ENCODE measurements around the gene PAIP2B. TPM values are rescaled to one million over a fixed set of nuclear protein-coding genes. Genes with fewer than 3 reads are reported as not detected.

The PAIP2B gene
- total RNA-seq, 1 donor from 2014 or later, result 25.1 TPM

DNA sequence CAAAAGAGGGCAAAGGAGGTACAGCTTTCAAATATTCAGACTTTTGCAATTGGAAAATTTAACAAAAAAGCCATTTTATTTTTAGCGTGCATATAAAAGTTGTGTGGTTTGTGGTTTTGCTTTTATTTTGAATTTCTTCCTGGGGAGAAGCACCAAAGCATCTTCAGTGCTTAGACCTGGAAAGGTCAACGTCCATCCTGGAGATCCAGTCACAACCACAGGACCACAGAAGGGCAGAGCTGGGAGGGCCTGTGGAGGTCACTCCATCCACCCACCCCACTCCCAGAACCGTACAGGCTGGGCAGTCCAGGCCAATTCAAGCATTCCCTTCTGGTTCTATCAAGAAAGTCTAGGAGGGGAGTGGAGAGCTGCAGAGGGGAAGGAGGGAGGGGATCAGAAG lies 52.7 kb downstream of the PAIP2B start:
- no peak for DNase-seq (ENCODE audit: low spot score, unreplicated experiment)
- Mint-ChIP-seq H3K9me3 (ENCODE audit: low read depth) (no peaks in the 10 kb centered on the region), H3K4me1 (ENCODE audit: low read depth) (no peaks in the 10 kb centered on the region), H3K4me3 (ENCODE audit: low read depth) (no peak overlapping the region), H3K27me3 (peaks cover 3% of the 10 kb centered on the region), H3K27ac (no peak overlapping the region), H3K36me3 (ENCODE audit: insufficient read depth) (no peaks in the 10 kb centered on the region)
- TF ChIP-seq, protein P1, sequence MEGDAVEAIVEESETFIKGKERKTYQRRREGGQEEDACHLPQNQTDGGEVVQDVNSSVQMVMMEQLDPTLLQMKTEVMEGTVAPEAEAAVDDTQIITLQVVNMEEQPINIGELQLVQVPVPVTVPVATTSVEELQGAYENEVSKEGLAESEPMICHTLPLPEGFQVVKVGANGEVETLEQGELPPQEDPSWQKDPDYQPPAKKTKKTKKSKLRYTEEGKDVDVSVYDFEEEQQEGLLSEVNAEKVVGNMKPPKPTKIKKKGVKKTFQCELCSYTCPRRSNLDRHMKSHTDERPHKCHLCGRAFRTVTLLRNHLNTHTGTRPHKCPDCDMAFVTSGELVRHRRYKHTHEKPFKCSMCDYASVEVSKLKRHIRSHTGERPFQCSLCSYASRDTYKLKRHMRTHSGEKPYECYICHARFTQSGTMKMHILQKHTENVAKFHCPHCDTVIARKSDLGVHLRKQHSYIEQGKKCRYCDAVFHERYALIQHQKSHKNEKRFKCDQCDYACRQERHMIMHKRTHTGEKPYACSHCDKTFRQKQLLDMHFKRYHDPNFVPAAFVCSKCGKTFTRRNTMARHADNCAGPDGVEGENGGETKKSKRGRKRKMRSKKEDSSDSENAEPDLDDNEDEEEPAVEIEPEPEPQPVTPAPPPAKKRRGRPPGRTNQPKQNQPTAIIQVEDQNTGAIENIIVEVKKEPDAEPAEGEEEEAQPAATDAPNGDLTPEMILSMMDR (IDR thresholded peaks at IDR 0.05; ENCODE audit: unreplicated experiment), result no peak

DNA sequence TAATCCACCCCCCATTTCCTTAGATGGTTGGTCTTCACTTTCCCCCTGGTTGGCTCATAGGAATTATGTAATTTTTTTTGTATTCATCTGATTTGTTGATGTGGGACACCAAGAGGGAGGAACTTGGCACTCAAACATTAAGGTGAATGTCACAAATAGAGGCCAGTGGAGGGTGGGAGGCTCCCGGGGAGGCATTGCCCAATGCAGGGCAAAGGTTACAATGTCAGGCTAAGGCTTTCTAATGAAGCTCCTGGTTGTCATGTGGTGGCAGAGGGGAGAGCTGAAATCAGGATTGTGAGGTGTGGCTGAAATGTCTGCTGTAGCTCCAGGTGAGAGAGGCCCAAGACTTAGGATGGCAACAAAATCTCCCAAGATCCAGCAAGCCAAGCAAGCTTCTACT lies 53.8 kb downstream of the PAIP2B start:
- no peaks in the 10 kb centered on the region for H3K36me3 Mint-ChIP-seq (ENCODE audit: insufficient read depth)
- no peak for DNase-seq (ENCODE audit: low spot score, unreplicated experiment)
- TF ChIP-seq, protein P1 (IDR thresholded peaks at IDR 0.05; ENCODE audit: unreplicated experiment), result no peak
- peaks cover 3% of the 10 kb centered on the region for H3K27me3 Mint-ChIP-seq
- H3K9me3 Mint-ChIP-seq (ENCODE audit: low read depth), result no peaks in the 10 kb centered on the region
- no peaks in the 10 kb centered on the region for H3K4me1 Mint-ChIP-seq (ENCODE audit: low read depth)
- no peak overlapping the region for H3K4me3 Mint-ChIP-seq (ENCODE audit: low read depth)
- no peak overlapping the region for H3K27ac Mint-ChIP-seq

DNA sequence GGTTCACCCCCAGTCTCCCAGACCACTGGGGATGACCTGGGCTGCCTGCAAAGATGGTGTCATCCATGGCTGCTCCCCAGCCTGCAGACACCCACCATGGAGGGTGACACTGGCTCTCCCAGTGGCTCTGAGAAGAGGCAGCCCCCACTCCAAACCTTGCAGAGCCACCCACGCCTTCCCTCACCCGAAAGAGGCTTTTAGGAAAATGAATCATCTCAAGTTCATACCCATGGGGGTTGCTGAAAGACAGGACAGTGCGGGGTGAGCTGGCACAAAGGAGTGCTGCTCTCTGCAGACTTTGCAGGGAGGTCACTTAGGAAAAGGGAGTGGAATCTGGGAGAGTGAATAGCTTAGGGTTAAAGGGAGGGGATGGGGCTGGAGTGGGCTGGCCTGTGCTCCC lies 60.1 kb downstream of the PAIP2B start:
- Mint-ChIP-seq H3K27me3 (peaks cover 31% of the 10 kb centered on the region), H3K4me3 (ENCODE audit: low read depth) (no peak overlapping the region), H3K4me1 (ENCODE audit: low read depth) (peaks cover 4% of the 10 kb centered on the region), H3K9me3 (ENCODE audit: low read depth) (no peaks in the 10 kb centered on the region), H3K27ac (no peak overlapping the region), H3K36me3 (ENCODE audit: insufficient read depth) (no peaks in the 10 kb centered on the region)
- no peak for DNase-seq (ENCODE audit: low spot score, unreplicated experiment)
- TF ChIP-seq, protein P1 (IDR thresholded peaks at IDR 0.05; ENCODE audit: unreplicated experiment), result no peak

DNA sequence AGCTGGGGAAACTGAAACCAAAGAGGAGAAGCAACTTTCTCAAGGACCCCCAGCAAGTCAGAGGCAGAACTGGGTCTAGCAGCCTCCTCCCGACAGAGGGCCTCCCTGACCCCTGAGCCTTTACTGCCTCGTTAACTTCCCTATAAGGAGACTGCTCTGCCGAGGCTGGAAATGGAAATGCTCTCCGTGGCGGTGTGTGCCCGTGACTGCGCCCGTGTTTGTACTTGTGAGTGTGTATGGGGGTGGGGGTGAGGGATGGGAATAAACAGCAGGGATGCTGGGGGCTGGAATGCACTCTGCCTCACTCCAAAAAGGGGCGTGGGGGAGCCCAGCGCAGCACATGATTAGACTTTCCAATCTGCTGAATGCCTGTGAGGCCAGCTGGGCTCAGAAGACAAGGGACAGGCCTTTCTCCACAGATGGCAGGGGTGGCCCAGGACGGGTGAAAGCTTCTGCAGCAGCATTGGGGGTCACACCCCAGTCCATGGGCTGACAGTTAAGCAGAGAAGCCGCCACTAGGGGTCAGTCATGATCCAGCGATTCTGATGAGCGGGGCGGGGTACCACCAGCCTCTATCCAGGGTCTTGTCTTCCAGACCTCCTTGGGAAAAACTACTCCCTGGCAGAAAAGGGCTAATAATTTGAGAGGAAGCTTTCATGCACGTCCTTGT lies 69.6 kb downstream of the PAIP2B start:
- Mint-ChIP-seq H3K4me1 (ENCODE audit: low read depth) (no peaks in the 10 kb centered on the region), H3K27ac (no peak overlapping the region), H3K27me3 (peaks cover 25% of the 10 kb centered on the region), H3K36me3 (ENCODE audit: insufficient read depth) (no peaks in the 10 kb centered on the region), H3K9me3 (ENCODE audit: low read depth) (no peaks in the 10 kb centered on the region), H3K4me3 (ENCODE audit: low read depth) (no peak overlapping the region)
- TF ChIP-seq, protein P1 (IDR thresholded peaks at IDR 0.05; ENCODE audit: unreplicated experiment), result peak; percentile 75
- DNase-seq (ENCODE audit: low spot score, unreplicated experiment), result peak; percentile 65

DNA sequence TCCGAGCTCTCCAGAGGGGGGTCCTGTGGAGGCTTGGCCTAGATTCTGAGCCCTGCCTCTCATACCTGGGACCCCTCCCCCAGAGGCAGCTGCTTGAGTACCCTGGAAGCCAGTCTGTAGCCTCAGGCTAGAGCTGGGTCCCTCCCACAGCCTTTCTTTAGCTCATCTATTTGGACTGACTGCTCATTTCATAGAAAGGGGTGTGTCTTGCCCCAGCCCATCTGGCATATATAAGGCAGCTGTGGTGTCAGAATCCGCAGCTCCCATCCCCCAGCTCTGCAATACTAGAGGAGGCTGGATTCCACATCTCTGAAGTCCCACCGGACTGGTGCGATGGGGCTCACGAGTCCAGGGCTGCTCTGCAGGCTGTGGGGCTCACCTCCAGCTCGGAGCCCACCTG lies 70.3 kb downstream of the PAIP2B start:
- Mint-ChIP-seq H3K27ac (no peak overlapping the region), H3K4me3 (ENCODE audit: low read depth) (no peak overlapping the region), H3K36me3 (ENCODE audit: insufficient read depth) (no peaks in the 10 kb centered on the region), H3K27me3 (peaks cover 21% of the 10 kb centered on the region), H3K4me1 (ENCODE audit: low read depth) (no peaks in the 10 kb centered on the region), H3K9me3 (ENCODE audit: low read depth) (no peaks in the 10 kb centered on the region)
- DNase-seq (ENCODE audit: low spot score, unreplicated experiment), result no peak
- TF ChIP-seq, protein P1 (IDR thresholded peaks at IDR 0.05; ENCODE audit: unreplicated experiment), result no peak

All from progenitor cell of endocrine pancreas (in vitro differentiated cells).